Hypothalamus (tissue), 51 donors: ENCODE data around the gene MYLK.
"Not testable (repeated sequence)": the region's sequence is repeated elsewhere in the genome, so short reads cannot be mapped to it uniquely, and the experiment has no call there.

Source experiments
- DNase-seq, 51 donors: peaks; one replicate each; lab custom pipeline; 2025; lab: John Stamatoyannopoulos, UW

Gene MYLK

GRCh38 chr3:123755501-123755900, 128.6 kb downstream of the MYLK start:
- no peak for DNase-seq

GRCh38 chr3:123755085-123755484, 129.0 kb downstream of the MYLK start:
- no peak for DNase-seq

- no peak for DNase-seq
Measured at GRCh38 chr3:123753286-123753685, 130.8 kb downstream of the MYLK start.

- DNase-seq, result no peak
Measured at GRCh38 chr3:123752228-123752627, 131.9 kb downstream of the MYLK start.

GRCh38 chr3:123751433-123751832, 132.7 kb downstream of the MYLK start:
- DNase-seq, result no peak

GRCh38 chr3:123750659-123751420, 133.3 kb downstream of the MYLK start:
- DNase-seq, result no peak

GRCh38 chr3:123750209-123750608, 133.9 kb downstream of the MYLK start:
- no peak for DNase-seq

GRCh38 chr3:123749711-123750110, 134.4 kb downstream of the MYLK start:
- DNase-seq, result no peak

GRCh38 chr3:123745184-123745855, 138.8 kb downstream of the MYLK start:
- no peak for DNase-seq

GRCh38 chr3:123744064-123744463, 140.1 kb downstream of the MYLK start:
- DNase-seq, result no peak

- DNase-seq, result no peak
Measured at GRCh38 chr3:123743121-123743520, 141.0 kb downstream of the MYLK start.

- DNase-seq, result no peak
Measured at GRCh38 chr3:123741041-123741511, 143.1 kb downstream of the MYLK start.

- no peak for DNase-seq
Measured at GRCh38 chr3:123740391-123740822, 143.7 kb downstream of the MYLK start.

GRCh38 chr3:123739754-123740153, 144.4 kb downstream of the MYLK start:
- DNase-seq, result no peak

GRCh38 chr3:123739106-123739505, 145.0 kb downstream of the MYLK start:
- no peak for DNase-seq

GRCh38 chr3:123738522-123738921, 145.6 kb downstream of the MYLK start:
- DNase-seq, result not testable (repeated sequence)

GRCh38 chr3:123737168-123737567, 147.0 kb downstream of the MYLK start:
- DNase-seq, result no peak

- no peak for DNase-seq
Measured at GRCh38 chr3:123735456-123735855, 148.7 kb downstream of the MYLK start.

- no peak for DNase-seq
Measured at GRCh38 chr3:123734527-123734902, 149.6 kb downstream of the MYLK start.

- DNase-seq, result no peak
Measured at GRCh38 chr3:123733805-123734526, 150.2 kb downstream of the MYLK start.

GRCh38 chr3:123733341-123733740, 150.8 kb downstream of the MYLK start:
- DNase-seq, result no peak

- no peak for DNase-seq
Measured at GRCh38 chr3:123732447-123732846, 151.7 kb downstream of the MYLK start.
